Psoas muscle (tissue), 8 donors: ENCODE results near the gene SSNA1. TPM values are rescaled to one million over a fixed set of nuclear protein-coding genes. Genes with fewer than 3 reads are reported as not detected.

ENCODE experiments used
- ATAC-seq, 4 donors: fragments of 200-7000 bp; cut with Tn5 transposase; one replicate each; pipeline ENCODE4 v1.9.1; 2020; ENCODE audit warnings: moderate library complexity in 3 of 4, mild to moderate bottlenecking in 2 of 4
- DNase-seq, 2 donors: peaks; one replicate each; pipeline ENCODE4 v3.0.0-alpha.2; 2020
- H3K27ac ChIP-seq: fragments of 200-600 bp; one replicate; pipeline ENCODE4 v1.8.0; 2022
- H3K27me3 ChIP-seq, 3 donors: fragments of 200-600 bp in 1 of 3; one replicate each; pipeline versions ENCODE4 v1.6.1 to v1.8.0; 2013 to 2022; ENCODE audit warnings: low read length in 2 of 3, mild to moderate bottlenecking in 2 of 3, moderate library complexity in 1 of 3; ENCODE audit not compliant: insufficient read depth in 3 of 3
- H3K36me3 ChIP-seq, 2 donors: fragments of 200-600 bp in 1 of 2; one replicate each; pipeline versions ENCODE4 v1.6.1 to v1.8.0; 2013 to 2022; ENCODE audit warnings: low read depth in 1 of 2, mild to moderate bottlenecking in 1 of 2, moderate library complexity in 1 of 2; ENCODE audit not compliant: insufficient read depth in 1 of 2
- H3K4me1 ChIP-seq: fragments of 200-600 bp; one replicate; pipeline ENCODE4 v1.8.0; 2022
- H3K4me3 ChIP-seq: fragments of 200-600 bp; one replicate; pipeline ENCODE4 v1.8.0; 2022; ENCODE audit warnings: mild to moderate bottlenecking
- H3K9me3 ChIP-seq: fragments of 200-600 bp; one replicate; pipeline ENCODE4 v1.8.0; 2022
- CTCF ChIP-seq: fragments of 200-600 bp; IDR thresholded peaks from one replicate; pipeline ENCODE4 v1.8.0; 2022; ENCODE audit warnings: antibody characterized with exemption
- WGBS, 3 donors: extraction: QIAGEN DNeasy Blood & Tissue Kit; methylation state at CpG; one replicate each; pipeline versions ENCODE4 v1.1.6 to v1.1.7; 2013; 5-methylcytosine and 5-hydroxymethylcytosine counted together
- intact Hi-C, 2 donors: fragments of 100-400 bp; cut with DNase I; formaldehyde crosslinking; loops; one replicate each; pipeline versions ENCODE4 v1.11.0 to v1.14.2; 2022
- polyA plus RNA-seq, 3 donors: library from polyadenylated mRNA; stranded (reverse); fragments of 200-250 nt; gene quantifications; one replicate each; pipeline ENCODE4 v1.2.3, GENCODE V29; 2013
- total RNA-seq, 4 donors: library from RNA; stranded (reverse); fragmentation: NEBNext Ultra II Directional in 2 of 4; extraction: Animal tissue kit (Norgen Biotek cat#: 25700) in 2 of 4; gene quantifications; one replicate each; pipeline versions ENCODE4 v1.2.1 to v1.2.4, GENCODE V29; 2021 to 2023
- donor health status: healthy with polysubstance abuse.
- donor health status: DM: no; HTN: no; CAD: no; lungs with moderate emphysema.
- donor health status: Bipolar disorder and iron deficiency.
- donor health status: healthy.
- donor health status: DM: yes; HTN: yes; CAD: no.
- donor health status: DM: no; HTN: no; CAD: no.
- donor health status: DM: no; HTN: no; CAD: no.
- donor health status: DM: yes; HTN: yes; CAD: no.

The SSNA1 gene
- total and polyA plus RNA-seq, 7 donors, result 51.5 to 176 (median 65.4) TPM

- H3K9me3 ChIP-seq, result no peaks in the 10 kb centered on the region
- ATAC-seq (no peak), DNase-seq (no peak)
- TF ChIP-seq CTCF, result no peak
- no peak overlapping the region for H3K27ac ChIP-seq
- H3K4me3 ChIP-seq, result no peak overlapping the region
- intact Hi-C loops, result no loop called here
- H3K36me3 ChIP-seq, result peaks cover 0 to 12% of the 10 kb centered on the region in 2 donors
- no peaks in the 10 kb centered on the region for H3K27me3 ChIP-seq
- WGBS, 3 donors, result 91 to 94% (median 92%) methylated on average over 20 to 22 of the region's 22 CpGs
- H3K4me1 ChIP-seq, result no peaks in the 10 kb centered on the region
Measured at GRCh38 chr9:137215196-137215986, 26.9 kb downstream of the SSNA1 start.

GRCh38 chr9:137216188-137216965, 27.9 kb downstream of the SSNA1 start:
- DNase-seq (no peak), ATAC-seq (no peak)
- 88 to 90% (median 90%) methylated on average over 27 to 30 of the region's 30 CpGs for WGBS, 3 donors
- H3K36me3 ChIP-seq, result peaks cover 0 to 12% of the 10 kb centered on the region in 2 donors
- no peaks in the 10 kb centered on the region for H3K27me3 ChIP-seq
- H3K9me3 ChIP-seq, result no peaks in the 10 kb centered on the region
- no peak overlapping the region for H3K27ac ChIP-seq
- no peaks in the 10 kb centered on the region for H3K4me1 ChIP-seq
- TF ChIP-seq CTCF, result no peak
- intact Hi-C loops, result no loop called here
- no peak overlapping the region for H3K4me3 ChIP-seq

- WGBS, 3 donors, result 37 to 51% (median 47%) methylated on average over 34 to 36 of the region's 36 CpGs
- peak overlapping the region; percentile 59 for H3K4me3 ChIP-seq
- TF ChIP-seq CTCF, result no peak
- peaks cover 3% of the 10 kb centered on the region for H3K4me1 ChIP-seq
- peak; percentile 54 to 68 (median 64) for ATAC-seq
- peaks cover 0 to 12% of the 10 kb centered on the region in 2 donors for H3K36me3 ChIP-seq
- intact Hi-C loops, result no loop called here
- no peaks in the 10 kb centered on the region for H3K9me3 ChIP-seq
- peak; percentile 69 to 78 for DNase-seq
- H3K27ac ChIP-seq, result peak overlapping the region; percentile 58
- H3K27me3 ChIP-seq, result no peaks in the 10 kb centered on the region
Measured at GRCh38 chr9:137217276-137218211, 29.1 kb downstream of the SSNA1 start.

GRCh38 chr9:137218212-137218753, 29.8 kb downstream of the SSNA1 start:
- 86 to 87% (median 86%) methylated on average over 30 of the region's 30 CpGs for WGBS, 3 donors
- no peak for ATAC-seq

More at GRCh38 chr9:137218212-137218753, 29.8 kb downstream of the SSNA1 start:
- peaks cover 0 to 12% of the 10 kb centered on the region in 2 donors for H3K36me3 ChIP-seq
- no peak overlapping the region for H3K4me3 ChIP-seq
- no peaks in the 10 kb centered on the region for H3K27me3 ChIP-seq
- H3K9me3 ChIP-seq, result no peaks in the 10 kb centered on the region
- H3K4me1 ChIP-seq, result peaks cover 7% of the 10 kb centered on the region
- intact Hi-C loops, result no loop called here
- no peak overlapping the region for H3K27ac ChIP-seq
- no peak for DNase-seq
- TF ChIP-seq CTCF, result no peak
